DOHH2 (cell line): ENCODE measurements around the gene OCA2.

Experiments
- H3F3A ChIP-seq: fragments of 200-600 bp; sonication (generic), shearing (Covaris generic); 2 replicates; pipeline ENCODE4 v1.6.0; 2016; ENCODE audit warnings: antibody characterized with exemption, mild to moderate bottlenecking; ENCODE audit not compliant: control insufficient read depth, insufficient read depth
- H3K27ac ChIP-seq: fragments of 200-600 bp; sonication (generic); 2 replicates; pipeline ENCODE4 v1.5.1; 2014; ENCODE audit warnings: low read depth, mild to moderate bottlenecking, low read length, moderate library complexity
- H3K27me3 ChIP-seq: fragments of 200-600 bp; sonication (generic); 2 replicates; pipeline ENCODE4 v1.6.1; 2014; ENCODE audit warnings: mild to moderate bottlenecking, low read length, mixed read lengths; ENCODE audit not compliant: control insufficient read depth
- H3K36me3 ChIP-seq: fragments of 200-600 bp; sonication (generic); 2 replicates; pipeline ENCODE4 v1.6.1; 2014; ENCODE audit warnings: mild to moderate bottlenecking, low read length, moderate library complexity, mixed read lengths; ENCODE audit not compliant: control insufficient read depth
- H3K4me1 ChIP-seq: fragments of 200-600 bp; sonication (generic); 2 replicates; pipeline ENCODE4 v1.6.1; 2014; ENCODE audit warnings: mild to moderate bottlenecking, low read length, mixed read lengths; ENCODE audit not compliant: control insufficient read depth
- H3K4me2 ChIP-seq: fragments of 200-600 bp; sonication (generic); 2 replicates; pipeline ENCODE4 v1.6.0; 2014; ENCODE audit warnings: mild to moderate bottlenecking, low read length, moderate library complexity
- H3K4me3 ChIP-seq: fragments of 200-600 bp; sonication (generic); 2 replicates; pipeline ENCODE4 v1.5.1; 2014; ENCODE audit warnings: mild to moderate bottlenecking, low read length, mixed read lengths
- H3K79me2 ChIP-seq: fragments of 200-600 bp; sonication (generic); 2 replicates; pipeline ENCODE4 v1.6.1; 2014; ENCODE audit warnings: mild to moderate bottlenecking, low read length, mixed read lengths; ENCODE audit not compliant: control insufficient read depth
- H3K9me2 ChIP-seq: fragments of 200-600 bp; sonication (generic); replicated peaks from 2 replicates; pipeline ENCODE4 v1.6.1; 2014; ENCODE audit warnings: mild to moderate bottlenecking, low read length, mixed read lengths; ENCODE audit not compliant: control insufficient read depth
- H3K9me3 ChIP-seq: fragments of 200-600 bp; sonication (generic); 2 replicates; pipeline ENCODE4 v1.6.1; 2014; ENCODE audit warnings: antibody characterized with exemption, low read length, mixed read lengths; ENCODE audit not compliant: control insufficient read depth, insufficient read depth
- H4K20me1 ChIP-seq: fragments of 200-600 bp; sonication (generic); 2 replicates; pipeline ENCODE4 v1.6.0; 2014; ENCODE audit warnings: low read depth, mild to moderate bottlenecking, antibody characterized with exemption, low read length, moderate library complexity; ENCODE audit not compliant: control insufficient read depth, insufficient read depth
- CTCF ChIP-seq: fragments of 200-600 bp; sonication (generic); IDR thresholded peaks from one replicate; pipeline ENCODE4 v1.5.1; 2014; ENCODE audit warnings: antibody characterized with exemption, mild to moderate bottlenecking, low read depth, low read length; ENCODE audit not compliant: poor library complexity, severe bottlenecking
- EZH2phosphoT487 ChIP-seq: fragments of 200-600 bp; sonication (generic); IDR thresholded peaks from 2 replicates; pipeline ENCODE4 v1.6.1; 2017; ENCODE audit warnings: borderline replicate concordance, mild to moderate bottlenecking, antibody characterized with exemption, low read length, moderate library complexity, mixed read lengths

The OCA2 gene

GRCh38 chr15:28120359-28120640 is 21.2 kb upstream of the OCA2 start:
- Histone ChIP-seq H3K4me2 (no peak overlapping the region), H3K27ac (no peak overlapping the region), H3K9me3 (no peaks in the 10 kb centered on the region), H3K4me1 (no peaks in the 10 kb centered on the region), H3K9me2 (no peaks in the 10 kb centered on the region), H3K36me3 (peaks cover 73% of the 10 kb centered on the region), H3F3A (no peaks in the 10 kb centered on the region), H3K4me3 (no peak overlapping the region), H3K27me3 (no peaks in the 10 kb centered on the region), H3K79me2 (no peaks in the 10 kb centered on the region), H4K20me1 (no peaks in the 10 kb centered on the region)
- TF ChIP-seq CTCF, result no peak
- TF ChIP-seq EZH2phosphoT487, result no peak

GRCh38 chr15:28118531-28118930 is 19.4 kb upstream of the OCA2 start:
- Histone ChIP-seq H3K27ac (no peak overlapping the region), H3K27me3 (no peaks in the 10 kb centered on the region), H3K4me3 (no peak overlapping the region), H3K9me2 (no peaks in the 10 kb centered on the region), H4K20me1 (no peaks in the 10 kb centered on the region), H3K36me3 (peaks cover 73% of the 10 kb centered on the region), H3K4me1 (no peaks in the 10 kb centered on the region), H3K79me2 (no peaks in the 10 kb centered on the region), H3F3A (no peaks in the 10 kb centered on the region), H3K4me2 (no peak overlapping the region), H3K9me3 (no peaks in the 10 kb centered on the region)
- TF ChIP-seq EZH2phosphoT487, result no peak
- TF ChIP-seq CTCF, result no peak

- peaks cover 73% of the 10 kb centered on the region for H3K36me3 ChIP-seq
- no peak for TF ChIP-seq EZH2phosphoT487
- no peak for TF ChIP-seq CTCF
- no peaks in the 10 kb centered on the region for H3K4me1 ChIP-seq
These were observed 19.0 kb upstream of the OCA2 start for GRCh38 chr15:28118083-28118482.

More at GRCh38 chr15:28118083-28118482, 19.0 kb upstream of the OCA2 start:
- no peaks in the 10 kb centered on the region for H4K20me1 ChIP-seq
- no peak overlapping the region for H3K4me3 ChIP-seq
- no peaks in the 10 kb centered on the region for H3K27me3 ChIP-seq
- H3K9me3 ChIP-seq, result no peaks in the 10 kb centered on the region
- no peak overlapping the region for H3K4me2 ChIP-seq
- no peaks in the 10 kb centered on the region for H3F3A ChIP-seq
- H3K9me2 ChIP-seq, result no peaks in the 10 kb centered on the region
- no peak overlapping the region for H3K27ac ChIP-seq
- H3K79me2 ChIP-seq, result no peaks in the 10 kb centered on the region
